ENCODE results near the gene GOLGA8A.
"Not testable (repeated sequence)": the region's sequence is repeated elsewhere in the genome, so short reads cannot be mapped to it uniquely, and the experiment has no call there.

DNA sequence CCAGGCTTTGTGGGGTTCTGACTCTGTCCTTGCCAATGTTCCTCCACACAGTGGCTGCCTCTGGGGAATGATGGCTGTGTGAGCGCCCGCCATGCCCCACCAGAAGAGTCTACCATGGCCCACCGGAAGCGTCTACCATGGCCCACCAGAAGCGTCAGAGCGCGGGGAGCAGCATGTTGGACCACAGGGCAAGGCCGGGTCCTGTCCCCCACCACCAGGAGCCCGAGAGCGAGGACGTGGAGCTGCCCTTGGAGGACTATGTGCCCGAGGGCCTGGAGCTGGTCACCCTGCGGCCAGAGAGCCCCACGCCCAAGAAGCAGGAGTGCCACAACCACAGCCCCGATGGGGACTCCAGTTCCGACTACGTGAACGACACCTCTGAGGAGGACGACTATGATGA, 28.1 kb downstream of the GOLGA8A start:
- TF ChIP-seq POLR2A (IDR thresholded peaks at IDR 0.05): not testable (repeated sequence)
- TF ChIP-seq, protein P1, sequence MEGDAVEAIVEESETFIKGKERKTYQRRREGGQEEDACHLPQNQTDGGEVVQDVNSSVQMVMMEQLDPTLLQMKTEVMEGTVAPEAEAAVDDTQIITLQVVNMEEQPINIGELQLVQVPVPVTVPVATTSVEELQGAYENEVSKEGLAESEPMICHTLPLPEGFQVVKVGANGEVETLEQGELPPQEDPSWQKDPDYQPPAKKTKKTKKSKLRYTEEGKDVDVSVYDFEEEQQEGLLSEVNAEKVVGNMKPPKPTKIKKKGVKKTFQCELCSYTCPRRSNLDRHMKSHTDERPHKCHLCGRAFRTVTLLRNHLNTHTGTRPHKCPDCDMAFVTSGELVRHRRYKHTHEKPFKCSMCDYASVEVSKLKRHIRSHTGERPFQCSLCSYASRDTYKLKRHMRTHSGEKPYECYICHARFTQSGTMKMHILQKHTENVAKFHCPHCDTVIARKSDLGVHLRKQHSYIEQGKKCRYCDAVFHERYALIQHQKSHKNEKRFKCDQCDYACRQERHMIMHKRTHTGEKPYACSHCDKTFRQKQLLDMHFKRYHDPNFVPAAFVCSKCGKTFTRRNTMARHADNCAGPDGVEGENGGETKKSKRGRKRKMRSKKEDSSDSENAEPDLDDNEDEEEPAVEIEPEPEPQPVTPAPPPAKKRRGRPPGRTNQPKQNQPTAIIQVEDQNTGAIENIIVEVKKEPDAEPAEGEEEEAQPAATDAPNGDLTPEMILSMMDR (IDR thresholded peaks at IDR 0.05): not testable (repeated sequence)
